HEK293T (cell line): Measurements from ENCODE around the gene CSNK1D.

ENCODE experiments used
- CTCF ChIA-PET: fragments of 350-600 bp; formaldehyde crosslinking; extraction: SDS; loops from one replicate; lab custom pipeline; 2021; ENCODE audit warnings: antibody characterized with exemption, inconsistent platforms; lab: Yijun Ruan, JAX
- POLR2A ChIA-PET: fragments of 350-600 bp; formaldehyde crosslinking; extraction: SDS; loops from one replicate; lab custom pipeline; 2020; ENCODE audit warnings: antibody characterized with exemption, inconsistent platforms; lab: Yijun Ruan, JAX
- DNase-seq: peaks from one replicate; pipeline ENCODE4 v3.0.0; 2012; ENCODE audit warnings: mixed read lengths; ENCODE audit errors: extremely low spot score
- ARNT ChIP-seq: fragments of 450-650 bp; IDR thresholded peaks from 2 replicates; pipeline ENCODE4 v1.6.1; 2017; ENCODE audit warnings: mild to moderate bottlenecking
- BHLHE40 ChIP-seq: fragments of 450-650 bp; IDR thresholded peaks from 2 replicates; pipeline ENCODE4 v1.6.1; 2016; ENCODE audit warnings: mild to moderate bottlenecking, moderate library complexity, borderline replicate concordance
- CTBP1 ChIP-seq: fragments of 450-650 bp; IDR thresholded peaks from 2 replicates; pipeline ENCODE4 v1.6.1; 2016; ENCODE audit warnings: borderline replicate concordance
- ELF4 ChIP-seq: fragments of 450-650 bp; IDR thresholded peaks from 2 replicates; pipeline ENCODE4 v1.6.1; 2017; ENCODE audit warnings: antibody characterized with exemption
- FOXA1 ChIP-seq: fragments of 450-650 bp; IDR thresholded peaks from 2 replicates; pipeline ENCODE4 v1.6.1; 2016; ENCODE audit warnings: mild to moderate bottlenecking
- FOXK2 ChIP-seq: fragments of 450-650 bp; IDR thresholded peaks from 2 replicates; pipeline ENCODE4 v1.6.1; 2016; ENCODE audit warnings: mild to moderate bottlenecking
- FOXM1 ChIP-seq: fragments of 450-650 bp; IDR thresholded peaks from 2 replicates; pipeline ENCODE4 v1.6.1; 2017; ENCODE audit warnings: mild to moderate bottlenecking, borderline replicate concordance
- HDGF ChIP-seq: fragments of 450-650 bp; IDR thresholded peaks from 2 replicates; pipeline ENCODE4 v1.6.1; 2017; ENCODE audit warnings: antibody characterized with exemption, borderline replicate concordance
- L3MBTL2 ChIP-seq: fragments of 450-650 bp; conservative IDR thresholded peaks from 2 replicates; pipeline ENCODE4 v1.6.1; 2016; ENCODE audit warnings: mild to moderate bottlenecking
- LEF1 ChIP-seq: fragments of 450-650 bp; IDR thresholded peaks from 2 replicates; pipeline ENCODE4 v1.6.1; 2017; ENCODE audit warnings: mild to moderate bottlenecking, borderline replicate concordance
- NFRKB ChIP-seq: fragments of 450-650 bp; IDR thresholded peaks from 2 replicates; pipeline ENCODE4 v1.6.1; 2016; ENCODE audit warnings: mild to moderate bottlenecking, moderate library complexity
- PKNOX1 ChIP-seq: fragments of 450-650 bp; IDR thresholded peaks from 2 replicates; pipeline ENCODE4 v1.6.1; 2016
- SP1 ChIP-seq: fragments of 450-650 bp; IDR thresholded peaks from 2 replicates; pipeline ENCODE4 v1.6.1; 2017
- SUZ12 ChIP-seq: fragments of 450-650 bp; IDR thresholded peaks from 2 replicates; pipeline ENCODE4 v1.6.1; 2016; ENCODE audit warnings: mild to moderate bottlenecking
- TARDBP ChIP-seq: fragments of 450-650 bp; IDR thresholded peaks from 2 replicates; pipeline ENCODE4 v1.6.1; 2016
- ZNF384 ChIP-seq: fragments of 450-650 bp; IDR thresholded peaks from 2 replicates; pipeline ENCODE4 v1.6.1; 2016

Gene CSNK1D

DNA sequence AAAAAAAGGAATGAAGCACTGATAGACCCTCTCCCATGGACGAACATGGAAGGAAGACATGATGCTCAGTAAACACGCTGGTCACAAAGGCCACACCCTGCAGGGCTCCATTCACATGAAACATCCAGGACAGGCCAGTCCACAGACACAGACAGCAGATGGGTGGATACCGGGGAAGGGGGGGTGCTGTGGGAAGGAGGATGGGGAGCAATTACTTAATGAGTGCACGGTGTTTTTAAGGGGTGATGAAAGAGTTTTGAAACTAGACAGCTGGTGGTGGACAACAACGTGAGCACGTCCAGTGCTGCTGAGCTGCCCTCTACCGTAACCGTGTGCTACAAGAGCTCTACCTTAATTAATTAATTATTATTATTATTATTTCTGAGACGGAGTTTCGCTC is 50.7 kb downstream of the CSNK1D start:
- DNase-seq: no peak
- ChIA-PET POLR2A (no interaction called here), CTCF (no interaction called here)
- TF ChIP-seq PKNOX1 (no peak), BHLHE40 (no peak), ZNF384 (no peak), FOXA1 (no peak), LEF1 (no peak), TARDBP (no peak), FOXK2 (no peak), SP1 (no peak), SUZ12 (no peak), HDGF (no peak), L3MBTL2 (no peak), ARNT (no peak), FOXM1 (no peak), CTBP1 (no peak), NFRKB (no peak), ELF4 (no peak)

- ChIA-PET CTCF (no interaction called here), POLR2A (interaction anchor here (1.2 kb wide), 1 partner anchor 71 kb away, joined by 3 read pairs; no protein-coding TSS in a partner anchor)
- TF ChIP-seq BHLHE40 (no peak), FOXA1 (no peak), ARNT (no peak)
- no peak for DNase-seq
Measured at GRCh38 chr17:82221341-82221902, 52.1 kb downstream of the CSNK1D start.

- TF ChIP-seq BHLHE40 (no peak), PKNOX1 (no peak), ELF4 (no peak), ARNT (no peak), FOXK2 (no peak), SUZ12 (no peak), TARDBP (no peak), ZNF384 (no peak), CTBP1 (no peak), FOXA1 (no peak), HDGF (no peak), L3MBTL2 (no peak), SP1 (no peak), LEF1 (no peak), NFRKB (no peak), FOXM1 (no peak)
- CTCF ChIA-PET: interaction anchor here (0.8 kb wide), 1 partner anchor 16 kb away, joined by 4 read pairs; no protein-coding TSS in a partner anchor
- POLR2A ChIA-PET: no interaction called here
- no peak for DNase-seq
Measured at GRCh38 chr17:82219753-82220709, 53.5 kb downstream of the CSNK1D start.

- POLR2A ChIA-PET: no interaction called here
- no peak for DNase-seq
- TF ChIP-seq BHLHE40 (no peak), FOXK2 (no peak), SUZ12 (no peak), ZNF384 (no peak), PKNOX1 (no peak), ARNT (no peak), CTBP1 (no peak), SP1 (no peak), HDGF (no peak), LEF1 (no peak), L3MBTL2 (no peak), FOXA1 (no peak)
- CTCF ChIA-PET: no interaction called here
Measured at GRCh38 chr17:82219083-82219482, 54.4 kb downstream of the CSNK1D start.

DNA sequence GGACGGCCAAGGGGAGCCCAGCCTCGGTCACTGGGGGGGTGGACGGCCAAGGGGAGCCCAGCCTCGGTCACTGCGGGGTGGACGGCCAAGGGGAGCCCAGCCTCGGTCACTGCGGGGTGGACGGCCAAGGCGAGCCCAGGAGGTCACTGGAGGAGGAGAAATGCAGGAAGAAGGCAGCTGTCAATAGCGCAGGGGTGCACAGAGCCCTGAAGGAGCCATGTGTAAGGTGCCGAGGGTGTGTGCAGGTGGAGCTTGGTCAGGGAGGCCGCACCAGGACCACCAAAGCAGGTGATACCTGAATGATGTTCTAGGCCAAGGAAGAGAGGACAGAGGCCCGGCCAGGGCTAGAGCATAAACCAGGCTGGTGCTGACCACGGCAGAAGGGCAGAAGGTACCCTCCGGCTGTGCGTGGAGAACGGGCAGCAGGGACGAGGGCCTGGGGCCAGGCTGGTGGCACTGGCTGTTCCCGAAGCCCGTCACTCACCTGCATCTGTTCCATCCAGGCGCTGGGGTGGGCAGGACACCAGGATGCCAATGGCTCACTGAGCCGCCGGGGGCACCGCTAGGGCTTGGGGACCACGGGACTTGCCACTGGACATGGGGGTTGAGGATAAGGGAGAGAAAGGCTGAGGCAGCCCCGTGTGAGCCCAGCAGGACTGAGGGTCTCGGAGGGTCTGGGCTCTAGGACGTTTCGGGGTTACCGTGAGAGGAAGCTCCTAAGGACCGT is 55.0 kb downstream of the CSNK1D start:
- DNase-seq: no peak
- TF ChIP-seq HDGF (no peak), LEF1 (no peak), CTBP1 (no peak), FOXK2 (no peak), FOXA1 (no peak), L3MBTL2 (no peak), PKNOX1 (no peak), FOXM1 (no peak), BHLHE40 (no peak)
- ChIA-PET POLR2A (no interaction called here), CTCF (no interaction called here)
